Endothelial cell of umbilical vein (primary cell): Measurements from ENCODE around the gene SPON1. TPM values are rescaled to one million over a fixed set of nuclear protein-coding genes. Genes with fewer than 3 reads are reported as not detected.

ENCODE experiments used
- BruUV-seq: library from RNA; stranded (reverse); fragments of 400-500 nt; replicated peaks from 2 replicates; lab custom pipeline; 2021; lab: Mats Ljungman, UMichigan
- CTCF ChIA-PET: fragments of 300-600, 350-600 bp; sonication (Branson Sonifier 250); formaldehyde crosslinking; loops from one replicate; lab custom pipeline; 2021; ENCODE audit warnings: antibody characterized with exemption, inconsistent platforms; lab: Charles Lee
- POLR2A ChIA-PET: fragments of 300-600, 350-600 bp; sonication (Branson Sonifier 250); formaldehyde crosslinking; loops from one replicate; lab custom pipeline; 2021; ENCODE audit warnings: antibody characterized with exemption, inconsistent platforms; lab: Charles Lee
- DNase-seq: peaks from one replicate; pipeline ENCODE4 v3.0.0-alpha.2; 2011; ENCODE audit warnings: low read depth, low spot score
- FAIRE-seq: peaks from 2 replicates; lab custom pipeline; 2011; peaks lifted over from hg19 to GRCh38; lab: Jason Lieb, UNC
- H2AFZ ChIP-seq: 2 replicates; pipeline ENCODE4 v1.6.0; 2012; ENCODE audit warnings: low read depth, low read length, control low read depth, inconsistent platforms
- H3K27ac ChIP-seq: 2 replicates; pipeline ENCODE4 v1.5.1; 2011; ENCODE audit warnings: low read depth, mild to moderate bottlenecking, control low read depth, low read length, moderate library complexity; ENCODE audit not compliant: insufficient read depth
- H3K27me3 ChIP-seq, 2 experiments: 2 replicates each; pipeline versions ENCODE4 v1.6.0 to v1.6.1; 2011; ENCODE audit warnings: low read length in 2 of 2, mixed read lengths in 1 of 2; ENCODE audit not compliant: control insufficient read depth in 2 of 2, insufficient read depth in 2 of 2
- H3K36me3 ChIP-seq, 2 experiments: 2 replicates in 1 of 2; 3 replicates in 1 of 2; pipeline ENCODE4 v1.5.1; 2011; ENCODE audit warnings: low read length in 2 of 2, mild to moderate bottlenecking in 1 of 2, moderate library complexity in 1 of 2; ENCODE audit not compliant: control insufficient read depth in 2 of 2, insufficient read depth in 2 of 2; ENCODE audit errors: extremely low read depth in 1 of 2
- H3K4me1 ChIP-seq: 3 replicates; pipeline ENCODE4 v1.5.1; 2011; ENCODE audit warnings: mild to moderate bottlenecking, low read length; ENCODE audit not compliant: control insufficient read depth, insufficient read depth; ENCODE audit errors: extremely low read depth
- H3K4me2 ChIP-seq: 2 replicates; pipeline ENCODE4 v1.6.1; 2011; ENCODE audit warnings: low read length, control low read depth, mixed read lengths; ENCODE audit not compliant: insufficient read depth
- H3K4me3 ChIP-seq, 3 experiments: fragments of 200-600 bp in 1 of 3; sonication (generic), shearing (Covaris generic) in 1 of 3; replicated peaks in 1 of 3; 2 replicates each; pipeline ENCODE4 v1.5.1; 2011 to 2016; ENCODE audit warnings: control low read depth in 3 of 3, low read length in 3 of 3, mild to moderate bottlenecking in 2 of 3, inconsistent platforms in 1 of 3, low read depth in 1 of 3, moderate library complexity in 1 of 3; ENCODE audit not compliant: insufficient read depth in 1 of 3
- H3K79me2 ChIP-seq: 2 replicates; pipeline ENCODE4 v1.6.0; 2012; ENCODE audit warnings: low read length, inconsistent platforms; ENCODE audit not compliant: control insufficient read depth, insufficient read depth
- H3K9ac ChIP-seq: replicated peaks from 2 replicates; pipeline ENCODE3; 2011; ENCODE audit warnings: low read length, control low read depth; ENCODE audit not compliant: insufficient read depth; ENCODE audit errors: extremely low read depth
- H3K9me1 ChIP-seq: replicated peaks from 3 replicates; pipeline ENCODE4 v1.6.0; 2011; ENCODE audit warnings: mild to moderate bottlenecking, low read length; ENCODE audit not compliant: control insufficient read depth, insufficient read depth; ENCODE audit errors: extremely low read depth
- H3K9me3 ChIP-seq: replicated peaks from 2 replicates; pipeline ENCODE4 v1.5.1; 2012; ENCODE audit warnings: low read length, inconsistent platforms; ENCODE audit not compliant: control insufficient read depth, insufficient read depth
- H4K20me1 ChIP-seq: replicated peaks from 2 replicates; pipeline ENCODE3; 2011; ENCODE audit warnings: mild to moderate bottlenecking, low read length; ENCODE audit not compliant: control insufficient read depth, insufficient read depth; ENCODE audit errors: extremely low read depth
- CTCF ChIP-seq, 2 donors: IDR thresholded peaks; 1 replicate in 1 of 2; 2 replicates in 1 of 2; pipeline ENCODE4 v1.5.1; 2011; ENCODE audit warnings: low read length in 2 of 2, mild to moderate bottlenecking in 2 of 2, moderate library complexity in 2 of 2, control low read depth in 1 of 2, inconsistent platforms in 1 of 2, low read depth in 1 of 2; ENCODE audit not compliant: insufficient read depth in 1 of 2; ENCODE audit errors: extremely low read depth in 1 of 2
- EZH2 ChIP-seq: IDR thresholded peaks from 2 replicates; pipeline ENCODE4 v1.6.1; 2012; ENCODE audit warnings: borderline replicate concordance, low read depth, mild to moderate bottlenecking, moderate library complexity, low read length, inconsistent platforms; ENCODE audit not compliant: severe bottlenecking
- FOS ChIP-seq: IDR thresholded peaks from 2 replicates; pipeline ENCODE4 v1.6.1; 2011; ENCODE audit warnings: mild to moderate bottlenecking, low read length, moderate library complexity, borderline replicate concordance; ENCODE audit not compliant: insufficient read depth
- GATA2 ChIP-seq: IDR thresholded peaks from 2 replicates; pipeline ENCODE4 v1.7.0; 2011; ENCODE audit warnings: low read depth, mild to moderate bottlenecking, moderate library complexity, mixed read lengths, low read length; ENCODE audit not compliant: insufficient read length, insufficient read depth
- JUN ChIP-seq: IDR thresholded peaks from 2 replicates; pipeline ENCODE4 v1.6.1; 2011; ENCODE audit warnings: borderline replicate concordance, low read depth; ENCODE audit not compliant: insufficient read length, insufficient read depth
- MAX ChIP-seq: IDR thresholded peaks from 2 replicates; pipeline ENCODE4 v1.6.1; 2011; ENCODE audit not compliant: insufficient read depth, insufficient read length
- MYC ChIP-seq: IDR thresholded peaks from one replicate; pipeline ENCODE4 v1.6.1; 2011; ENCODE audit warnings: mild to moderate bottlenecking, low read depth, low read length
- POLR2A ChIP-seq: IDR thresholded peaks from 2 replicates; pipeline ENCODE4 v1.6.1; 2012; ENCODE audit warnings: low read depth, mild to moderate bottlenecking, control low read depth, low read length
- POLR2AphosphoS5 ChIP-seq: IDR thresholded peaks from 2 replicates; pipeline ENCODE4 v1.6.1; 2012; ENCODE audit warnings: low read depth, mild to moderate bottlenecking, control low read depth, low read length, moderate library complexity; ENCODE audit not compliant: insufficient read depth
- dilution Hi-C: fragments of 300-500 bp; cut with MboI; formaldehyde crosslinking; loops from one replicate; pipeline ENCODE4 v1.15.0; 2019; ENCODE audit warnings: low sequenced_read_pairs; ENCODE audit not compliant: extremely low pct_ligation_motif_present
- intact Hi-C: fragments of 100-400 bp; cut with micrococcal nuclease; formaldehyde crosslinking; loops from one replicate; pipeline ENCODE4 v1.10.0; 2022
- polyA plus RNA-seq, 4 experiments: library from polyadenylated mRNA; depleted of rRNA in 3 of 4; stranded (reverse) in 3 of 4; unstranded in 1 of 4; fragments of >200 nt; gene quantifications; 2 replicates each; pipeline versions ENCODE4 v1.2.1 to v1.2.3, GENCODE V29; 2011 to 2012; ENCODE audit warnings: missing spikeins in 1 of 4
- total RNA-seq: library from RNA; stranded (reverse); gene quantifications from 2 replicates; pipeline ENCODE4 v1.2.3, GENCODE V29; 2021

Gene SPON1
- total and polyA plus RNA-seq, 2 donors (not counting 3 experiments of a cell fraction or from before 2014, with no cell fraction given): 0.31 TPM; not detected in 1

GRCh38 chr11:14079797-14080196, 117.3 kb downstream of the SPON1 start:
- Histone ChIP-seq H4K20me1 (no peaks in the 10 kb centered on the region), H3K27ac (no peak overlapping the region), H3K9me1 (no peaks in the 10 kb centered on the region), H3K36me3 (no peaks in the 10 kb centered on the region), H3K9ac (no peak overlapping the region), H3K79me2 (no peaks in the 10 kb centered on the region), H3K4me1 (no peaks in the 10 kb centered on the region), H3K4me2 (no peak overlapping the region), H3K4me3 (no peak overlapping the region), H2AFZ (no peak overlapping the region), H3K27me3 (peaks cover 0 to 7% of the 10 kb centered on the region in 2 experiments), H3K9me3 (no peaks in the 10 kb centered on the region)
- DNase-seq (no peak), FAIRE-seq (no peak)
- CTCF ChIA-PET: no interaction called here
- BruUV-seq: no TSS peak
- intact Hi-C loops: no loop called here
- dilution Hi-C loops: no loop called here
- no peak for TF ChIP-seq JUN
- no peak for TF ChIP-seq MYC
- no peak for TF ChIP-seq MAX
- no peak for TF ChIP-seq POLR2A
- no peak for TF ChIP-seq FOS
- no peak for TF ChIP-seq POLR2AphosphoS5
- no peak for TF ChIP-seq EZH2
- no peak for TF ChIP-seq GATA2
- no peak for TF ChIP-seq CTCF (IDR thresholded peaks at IDR 0.05; ENCODE audit: extremely low read depth in 1 of 2, insufficient read depth in 1 of 2, low read depth in 1 of 2, low read length in 2 of 2)
- POLR2A ChIA-PET: no interaction called here
